Nephron (organoid): ENCODE results near the gene EEIG2.

Source experiments
- H3K27ac Mint-ChIP-seq, 3 experiments: 2 replicates each; pipeline ENCODE4 v1.8.0; 2020; ENCODE audit warnings: mixed read lengths in 3 of 3, mild to moderate bottlenecking in 2 of 3, moderate library complexity in 1 of 3
- H3K27me3 Mint-ChIP-seq: 2 replicates; pipeline ENCODE4 v1.8.0; 2021; ENCODE audit warnings: low read depth, mild to moderate bottlenecking, moderate library complexity, mixed read lengths
- H3K36me3 Mint-ChIP-seq: 2 replicates; pipeline ENCODE4 v1.8.0; 2020; ENCODE audit warnings: low read depth, mixed read lengths
- H3K4me1 Mint-ChIP-seq: 2 replicates; pipeline ENCODE4 v1.8.0; 2020; ENCODE audit warnings: mixed read lengths
- H3K4me3 Mint-ChIP-seq, 3 experiments: 2 replicates each; pipeline ENCODE4 v1.8.0; 2020; ENCODE audit warnings: mild to moderate bottlenecking in 3 of 3, mixed read lengths in 3 of 3, moderate library complexity in 2 of 3
- H3K9me3 Mint-ChIP-seq: 2 replicates; pipeline ENCODE4 v1.8.0; 2020; ENCODE audit warnings: mixed read lengths
- TF ChIP-seq, protein P1 (sequence below), 3 experiments: fragments of 200-600 bp; sonication (generic); IDR thresholded peaks; one replicate each; pipeline ENCODE4 v1.5.0; 2021; ENCODE audit warnings: antibody characterized with exemption in 3 of 3; ENCODE audit not compliant: unreplicated experiment in 3 of 3

Gene EEIG2

DNA sequence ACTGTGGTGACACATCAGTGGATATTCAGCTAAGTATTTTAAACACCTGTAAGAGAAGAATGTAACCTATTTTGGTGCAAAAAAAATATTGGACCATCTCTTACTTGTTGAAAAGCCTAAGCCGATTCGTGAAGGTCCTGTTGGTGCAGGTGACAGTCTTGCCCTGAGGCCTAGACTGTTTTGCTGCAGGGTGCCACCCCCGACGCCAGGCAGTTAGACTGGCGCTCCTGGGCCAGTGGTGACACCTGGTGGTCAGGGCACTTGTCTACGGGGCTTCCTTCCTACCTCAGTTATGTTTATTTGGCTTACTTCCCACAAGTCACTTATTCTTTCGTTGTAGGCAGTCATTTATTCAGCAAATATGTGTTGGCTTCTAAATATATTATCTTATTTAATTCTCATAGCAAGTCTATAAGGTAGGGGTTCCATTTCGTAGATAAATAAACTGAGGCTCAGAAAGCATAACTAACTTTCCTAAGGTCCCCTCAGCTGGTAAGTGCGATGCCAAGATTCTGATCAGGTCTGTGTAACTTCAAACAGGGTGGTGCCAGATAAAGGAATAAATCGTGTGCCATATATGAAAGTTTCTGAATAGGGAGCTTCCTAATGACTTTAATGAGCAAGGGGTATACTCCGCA lies 1.9 kb downstream of the EEIG2 start:
- Mint-ChIP-seq H3K4me3 (peak overlapping the region in 2 of 3 experiments; percentile 38 to 98), H3K9me3 (no peaks in the 10 kb centered on the region), H3K36me3 (no peaks in the 10 kb centered on the region), H3K27me3 (no peaks in the 10 kb centered on the region), H3K27ac (no peak overlapping the region), H3K4me1 (peaks cover 10% of the 10 kb centered on the region)
- TF ChIP-seq, protein P1, sequence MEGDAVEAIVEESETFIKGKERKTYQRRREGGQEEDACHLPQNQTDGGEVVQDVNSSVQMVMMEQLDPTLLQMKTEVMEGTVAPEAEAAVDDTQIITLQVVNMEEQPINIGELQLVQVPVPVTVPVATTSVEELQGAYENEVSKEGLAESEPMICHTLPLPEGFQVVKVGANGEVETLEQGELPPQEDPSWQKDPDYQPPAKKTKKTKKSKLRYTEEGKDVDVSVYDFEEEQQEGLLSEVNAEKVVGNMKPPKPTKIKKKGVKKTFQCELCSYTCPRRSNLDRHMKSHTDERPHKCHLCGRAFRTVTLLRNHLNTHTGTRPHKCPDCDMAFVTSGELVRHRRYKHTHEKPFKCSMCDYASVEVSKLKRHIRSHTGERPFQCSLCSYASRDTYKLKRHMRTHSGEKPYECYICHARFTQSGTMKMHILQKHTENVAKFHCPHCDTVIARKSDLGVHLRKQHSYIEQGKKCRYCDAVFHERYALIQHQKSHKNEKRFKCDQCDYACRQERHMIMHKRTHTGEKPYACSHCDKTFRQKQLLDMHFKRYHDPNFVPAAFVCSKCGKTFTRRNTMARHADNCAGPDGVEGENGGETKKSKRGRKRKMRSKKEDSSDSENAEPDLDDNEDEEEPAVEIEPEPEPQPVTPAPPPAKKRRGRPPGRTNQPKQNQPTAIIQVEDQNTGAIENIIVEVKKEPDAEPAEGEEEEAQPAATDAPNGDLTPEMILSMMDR (IDR thresholded peaks at IDR 0.05; ENCODE audit: unreplicated experiment in 3 of 3) = peak; percentile 22 to 48 (median 22)

DNA sequence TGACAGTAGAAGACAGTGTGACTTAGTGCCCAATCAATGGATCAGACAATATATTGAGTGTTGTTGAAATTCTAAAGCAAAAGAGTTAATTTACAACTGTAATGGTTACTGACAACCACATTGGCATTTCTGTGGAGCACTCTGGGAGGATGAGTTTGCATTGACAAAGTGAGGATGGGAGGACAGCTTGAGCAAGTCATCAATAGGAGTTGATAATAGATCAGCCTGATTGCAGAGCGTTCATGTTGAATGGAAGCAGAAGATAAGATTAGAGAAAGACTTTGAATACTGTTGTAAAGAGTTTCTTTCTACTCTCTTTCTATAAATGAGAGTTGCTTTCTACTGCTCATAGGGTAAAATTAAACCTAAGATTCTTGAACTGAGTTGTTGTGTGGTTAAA lies 3.9 kb downstream of the EEIG2 start:
- no peaks in the 10 kb centered on the region for H3K27me3 Mint-ChIP-seq
- H3K27ac Mint-ChIP-seq = no peak overlapping the region
- TF ChIP-seq, protein P1 (IDR thresholded peaks at IDR 0.05; ENCODE audit: unreplicated experiment in 3 of 3) = no peak
- no peaks in the 10 kb centered on the region for H3K36me3 Mint-ChIP-seq
- no peaks in the 10 kb centered on the region for H3K9me3 Mint-ChIP-seq
- peaks cover 10% of the 10 kb centered on the region for H3K4me1 Mint-ChIP-seq
- peak overlapping the region in 1 of 3 experiments; percentile 6 for H3K4me3 Mint-ChIP-seq

DNA sequence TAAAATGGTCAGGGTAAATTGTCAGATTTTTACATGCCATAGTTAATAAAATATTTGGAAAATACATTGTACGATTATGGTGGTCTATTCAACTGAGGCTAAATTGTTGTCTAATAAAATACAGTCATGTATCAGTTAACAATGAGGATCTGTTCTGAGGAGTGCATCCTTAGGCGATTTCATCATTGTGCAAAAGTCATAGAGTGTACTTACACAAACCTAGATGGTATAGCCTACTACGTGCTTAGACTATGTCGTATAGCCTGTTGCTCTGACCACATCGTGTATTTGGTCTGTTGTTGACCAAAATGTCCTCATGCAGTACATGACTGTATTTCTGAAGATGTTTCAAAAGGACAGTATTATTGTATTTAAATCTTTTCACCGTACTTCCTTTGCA lies 5.2 kb downstream of the EEIG2 start:
- Mint-ChIP-seq H3K4me1 (peaks cover 10% of the 10 kb centered on the region), H3K4me3 (no peak overlapping the region), H3K27me3 (no peaks in the 10 kb centered on the region), H3K36me3 (no peaks in the 10 kb centered on the region), H3K9me3 (no peaks in the 10 kb centered on the region), H3K27ac (no peak overlapping the region)
- TF ChIP-seq, protein P1 (IDR thresholded peaks at IDR 0.05; ENCODE audit: unreplicated experiment in 3 of 3) = no peak

DNA sequence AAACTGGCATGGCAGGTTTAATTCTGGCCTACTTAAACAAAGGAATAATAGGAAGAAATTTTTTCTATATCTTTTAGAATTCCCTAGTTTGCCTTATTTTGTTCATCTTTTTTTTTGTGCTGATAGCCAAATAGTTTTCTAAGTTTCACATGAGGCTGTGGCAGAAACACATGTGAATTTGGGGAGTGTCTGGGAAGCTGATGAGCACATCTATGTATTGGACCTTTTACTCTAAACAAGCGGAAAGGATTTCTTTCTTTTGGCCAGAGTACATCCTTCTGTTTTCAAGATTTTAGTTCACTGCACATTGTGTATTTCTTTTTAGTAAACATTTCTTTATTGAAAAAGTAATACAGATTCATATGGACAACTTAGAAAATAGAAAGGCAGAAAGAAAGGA lies 5.6 kb downstream of the EEIG2 start:
- TF ChIP-seq, protein P1 (IDR thresholded peaks at IDR 0.05; ENCODE audit: unreplicated experiment in 3 of 3) = no peak
- no peaks in the 10 kb centered on the region for H3K36me3 Mint-ChIP-seq
- no peaks in the 10 kb centered on the region for H3K27me3 Mint-ChIP-seq
- H3K27ac Mint-ChIP-seq = no peak overlapping the region
- H3K4me1 Mint-ChIP-seq = peaks cover 10% of the 10 kb centered on the region
- no peak overlapping the region for H3K4me3 Mint-ChIP-seq
- H3K9me3 Mint-ChIP-seq = no peaks in the 10 kb centered on the region

DNA sequence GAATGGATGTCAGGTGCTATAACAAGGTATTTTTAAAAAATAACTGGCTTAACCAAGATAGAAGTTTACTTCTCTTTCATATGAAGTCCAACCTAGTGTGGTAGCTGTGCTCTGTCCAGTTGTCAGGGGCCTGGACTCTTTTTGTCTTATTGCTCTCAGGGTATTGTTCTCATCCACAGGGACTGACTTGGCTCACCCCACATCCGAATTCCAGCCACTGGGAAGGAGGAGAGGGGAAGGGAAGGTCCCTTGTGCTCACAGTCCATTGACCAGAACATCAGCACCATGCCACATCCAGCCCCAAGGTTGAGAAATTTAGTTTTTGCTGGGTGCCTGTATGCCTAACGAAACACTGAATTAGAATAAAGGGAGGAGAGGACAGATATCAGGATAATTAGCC lies 8.7 kb downstream of the EEIG2 start:
- Mint-ChIP-seq H3K36me3 (no peaks in the 10 kb centered on the region), H3K27me3 (no peaks in the 10 kb centered on the region), H3K4me1 (peaks cover 2% of the 10 kb centered on the region), H3K4me3 (no peak overlapping the region), H3K27ac (no peak overlapping the region), H3K9me3 (peaks cover 4% of the 10 kb centered on the region)
- TF ChIP-seq, protein P1 (IDR thresholded peaks at IDR 0.05; ENCODE audit: unreplicated experiment in 3 of 3) = no peak

DNA sequence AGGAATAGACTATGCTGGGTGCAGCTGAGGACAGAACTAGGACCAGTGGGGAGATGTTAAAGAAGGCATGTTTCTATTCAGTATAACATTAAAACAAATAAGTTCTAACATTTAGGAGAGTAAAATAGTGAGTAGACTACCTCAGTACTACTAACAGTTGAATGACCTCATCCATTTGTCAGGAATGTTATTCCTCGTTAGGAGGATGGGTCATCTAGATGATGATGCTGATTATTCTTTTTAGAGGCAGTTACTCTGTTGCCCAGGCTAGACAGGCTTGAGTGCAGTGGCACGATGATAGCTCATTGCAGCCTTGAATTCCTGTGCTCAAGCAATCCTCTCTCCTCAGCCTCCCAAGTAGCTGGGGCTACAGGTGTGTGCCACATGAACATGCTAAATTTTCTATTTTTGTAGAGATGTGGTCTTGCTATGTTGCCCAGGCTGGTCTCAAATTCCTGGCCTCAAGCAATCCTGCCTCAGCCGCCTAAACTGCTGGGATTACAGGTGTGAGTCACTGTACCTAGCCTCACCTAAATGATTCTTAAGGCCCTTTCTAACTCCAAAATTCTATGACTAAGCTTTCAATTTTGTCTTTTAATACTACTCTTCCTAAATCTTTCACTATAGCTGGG lies 9.3 kb downstream of the EEIG2 start:
- Mint-ChIP-seq H3K4me3 (no peak overlapping the region), H3K27ac (no peak overlapping the region), H3K27me3 (no peaks in the 10 kb centered on the region), H3K4me1 (no peaks in the 10 kb centered on the region), H3K36me3 (no peaks in the 10 kb centered on the region), H3K9me3 (peaks cover 7% of the 10 kb centered on the region)
- TF ChIP-seq, protein P1 (IDR thresholded peaks at IDR 0.05; ENCODE audit: unreplicated experiment in 3 of 3) = no peak
